IPS-20b (cell line): ENCODE measurements around the gene CGNL1.

Source experiments
- H3K27ac ChIP-seq: one replicate; pipeline ENCODE4 v1.5.1; 2013; ENCODE audit warnings: low read length
- H3K27me3 ChIP-seq: 2 replicates; pipeline ENCODE4 v1.6.1; 2013; ENCODE audit warnings: mild to moderate bottlenecking, low read length, inconsistent platforms; ENCODE audit not compliant: insufficient read depth
- H3K36me3 ChIP-seq: 2 replicates; pipeline ENCODE4 v1.6.1; 2013; ENCODE audit warnings: low read depth, mild to moderate bottlenecking, inconsistent platforms, low read length, moderate library complexity; ENCODE audit not compliant: insufficient read depth
- H3K4me1 ChIP-seq: 2 replicates; pipeline ENCODE4 v1.6.1; 2013; ENCODE audit warnings: mild to moderate bottlenecking, control low read depth, inconsistent platforms, low read length, moderate library complexity; ENCODE audit not compliant: insufficient read depth
- H3K4me3 ChIP-seq: 2 replicates; pipeline ENCODE4 v1.5.1; 2013; ENCODE audit warnings: mild to moderate bottlenecking, low read length, inconsistent platforms
- H3K9ac ChIP-seq: 2 replicates; pipeline ENCODE4 v1.6.1; 2013; ENCODE audit warnings: low read depth, mild to moderate bottlenecking, inconsistent platforms, low read length, moderate library complexity
- H3K9me3 ChIP-seq: 2 replicates; pipeline ENCODE4 v1.6.1; 2013; ENCODE audit warnings: mild to moderate bottlenecking, low read depth, low read length, inconsistent platforms; ENCODE audit not compliant: insufficient read depth

Gene CGNL1

DNA sequence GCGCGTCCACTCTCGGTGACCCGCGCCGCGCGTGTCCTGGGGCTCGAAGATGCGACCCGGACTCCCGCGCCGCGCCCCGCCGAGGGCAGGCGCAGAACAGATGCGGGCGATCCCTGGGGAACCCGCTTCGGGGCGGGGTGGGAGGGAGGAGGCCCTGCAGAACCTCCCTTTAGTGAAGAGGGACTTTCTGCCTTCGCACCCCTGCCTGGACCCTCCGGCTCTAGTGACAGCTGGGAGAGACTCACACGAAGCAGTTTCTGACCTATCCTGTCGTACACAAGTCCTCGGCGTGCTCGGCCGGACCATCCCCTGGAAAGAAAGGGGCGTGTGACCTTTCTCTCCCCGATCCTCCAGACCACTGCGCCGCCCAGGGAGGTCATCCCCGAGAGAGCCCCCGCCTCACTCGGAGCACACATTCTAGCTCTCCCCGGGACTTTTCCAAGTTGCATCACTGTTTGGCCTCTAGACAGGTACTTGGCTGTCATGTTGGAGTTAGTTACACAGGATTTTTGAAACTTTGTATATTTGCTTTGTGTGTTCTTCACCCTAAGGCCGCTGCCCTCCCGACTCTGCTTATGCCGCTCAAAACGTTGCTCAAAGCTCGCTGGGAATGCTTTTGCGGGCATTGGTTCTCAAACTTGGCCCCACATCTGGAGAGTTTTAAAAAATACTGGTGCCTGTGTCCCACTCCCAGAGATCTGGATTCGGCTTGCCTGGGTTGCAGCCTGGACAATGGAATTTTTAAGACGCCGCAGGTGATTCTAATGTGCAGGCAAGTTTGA lies 582 bp downstream of the CGNL1 start:
- Histone ChIP-seq H3K27ac (no peak overlapping the region), H3K9ac (peak overlapping the region; percentile 13; the same call in 1 of the 2 replicates), H3K9me3 (no peaks in the 10 kb centered on the region), H3K27me3 (peaks cover 34% of the 10 kb centered on the region), H3K4me1 (peaks cover 13% of the 10 kb centered on the region), H3K36me3 (no peaks in the 10 kb centered on the region), H3K4me3 (peak overlapping the region; percentile 74)

DNA sequence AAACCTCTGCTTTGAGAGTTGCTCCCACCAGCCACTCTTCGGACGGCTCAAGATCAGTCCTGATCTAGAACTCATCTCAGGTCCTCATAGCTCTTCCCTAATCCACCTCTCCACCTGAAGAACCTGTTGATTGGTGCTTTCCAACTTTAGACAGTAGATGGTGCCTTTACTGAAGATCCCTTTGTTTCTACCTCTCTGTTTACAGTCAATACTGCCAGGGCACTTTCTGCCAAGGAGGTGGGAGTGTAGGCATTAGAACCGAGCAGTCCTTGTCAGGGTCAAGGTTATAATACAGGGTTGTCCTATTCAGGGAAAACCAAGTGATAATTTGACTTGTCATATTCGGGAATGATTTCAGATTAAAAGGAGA lies 1.2 kb downstream of the CGNL1 start:
- Histone ChIP-seq H3K27ac (no peak overlapping the region), H3K9ac (no peak overlapping the region), H3K36me3 (no peaks in the 10 kb centered on the region), H3K4me3 (peak overlapping the region; percentile 74; the same call in 1 of the 2 replicates), H3K4me1 (peaks cover 17% of the 10 kb centered on the region), H3K9me3 (no peaks in the 10 kb centered on the region), H3K27me3 (peaks cover 34% of the 10 kb centered on the region)

DNA sequence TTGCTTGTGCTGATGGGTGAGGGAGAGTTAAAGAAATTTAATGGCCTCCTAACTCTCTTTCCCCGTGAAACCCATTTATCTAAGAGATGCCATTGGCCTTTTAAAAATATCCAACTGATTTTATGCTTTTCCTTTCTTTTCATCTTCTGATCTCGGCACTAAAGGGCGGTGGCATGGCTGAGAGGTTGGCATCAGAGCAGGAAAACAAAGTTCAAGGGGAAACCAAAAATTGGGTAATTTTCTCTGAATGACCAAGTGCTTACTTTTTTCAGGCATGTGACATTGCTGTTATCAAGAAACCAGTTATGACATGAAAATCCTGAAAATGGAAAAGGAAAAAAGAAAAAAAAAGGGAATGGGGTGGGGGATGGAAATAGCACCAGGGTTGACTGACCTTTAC lies 3.2 kb downstream of the CGNL1 start:
- Histone ChIP-seq H3K36me3 (no peaks in the 10 kb centered on the region), H3K4me1 (peaks cover 23% of the 10 kb centered on the region), H3K27me3 (peaks cover 26% of the 10 kb centered on the region), H3K9me3 (no peaks in the 10 kb centered on the region), H3K4me3 (no peak overlapping the region), H3K27ac (no peak overlapping the region), H3K9ac (0 out of 2 replicates have a peak overlapping the region, but pooled peaks have one; percentile 4)

DNA sequence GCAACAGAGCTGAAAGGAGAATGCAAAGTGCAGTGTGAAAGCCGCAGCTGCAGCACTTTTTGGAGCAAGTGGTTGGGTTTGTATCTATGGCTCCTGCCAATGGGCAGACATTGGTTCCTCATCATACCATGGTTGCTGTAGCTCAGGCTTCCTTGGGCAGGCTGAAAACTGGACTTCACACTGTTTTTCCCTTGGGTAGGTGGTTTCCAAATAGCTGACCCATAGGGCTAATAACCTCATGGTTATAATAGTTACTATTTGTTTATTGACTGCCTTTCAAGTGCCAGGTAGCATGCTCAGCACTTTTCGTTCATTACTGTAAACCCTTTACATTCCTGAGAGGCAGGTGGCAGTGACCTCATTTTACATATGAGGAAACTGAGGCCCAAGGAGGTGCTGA lies 4.5 kb downstream of the CGNL1 start:
- H3K9ac ChIP-seq: no peak overlapping the region
- no peak overlapping the region for H3K27ac ChIP-seq
- H3K4me3 ChIP-seq: no peak overlapping the region
- H3K36me3 ChIP-seq: no peaks in the 10 kb centered on the region
- peaks cover 31% of the 10 kb centered on the region for H3K4me1 ChIP-seq
- H3K27me3 ChIP-seq: peaks cover 13% of the 10 kb centered on the region
- H3K9me3 ChIP-seq: no peaks in the 10 kb centered on the region

DNA sequence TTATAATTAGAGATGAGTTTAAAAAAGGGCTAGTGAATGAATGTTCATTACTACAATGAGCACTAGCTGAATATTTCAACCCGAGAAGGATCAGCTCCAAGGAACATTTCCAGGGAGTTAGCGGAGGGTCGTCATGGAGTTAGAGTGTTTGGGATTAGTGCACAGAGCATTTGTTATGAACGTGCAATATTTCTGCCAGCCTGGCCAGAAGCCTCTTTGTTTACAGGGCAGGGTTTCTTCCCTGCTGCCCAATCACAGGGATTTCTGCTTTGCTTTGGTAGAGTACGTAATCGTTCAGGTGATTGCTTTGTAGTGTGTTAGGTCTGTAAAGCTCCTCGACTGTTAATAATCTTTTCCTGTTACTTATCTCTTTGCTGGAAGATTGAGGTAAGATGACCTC lies 5.9 kb downstream of the CGNL1 start:
- H3K9ac ChIP-seq: peak overlapping the region; percentile 33; the same call in 1 of the 2 replicates
- peaks cover 42% of the 10 kb centered on the region for H3K4me1 ChIP-seq
- H3K36me3 ChIP-seq: no peaks in the 10 kb centered on the region
- no peak overlapping the region for H3K4me3 ChIP-seq
- no peaks in the 10 kb centered on the region for H3K9me3 ChIP-seq
- peaks cover 5% of the 10 kb centered on the region; the same call in 1 of the 2 replicates for H3K27me3 ChIP-seq
- peak overlapping the region; percentile 22 for H3K27ac ChIP-seq

DNA sequence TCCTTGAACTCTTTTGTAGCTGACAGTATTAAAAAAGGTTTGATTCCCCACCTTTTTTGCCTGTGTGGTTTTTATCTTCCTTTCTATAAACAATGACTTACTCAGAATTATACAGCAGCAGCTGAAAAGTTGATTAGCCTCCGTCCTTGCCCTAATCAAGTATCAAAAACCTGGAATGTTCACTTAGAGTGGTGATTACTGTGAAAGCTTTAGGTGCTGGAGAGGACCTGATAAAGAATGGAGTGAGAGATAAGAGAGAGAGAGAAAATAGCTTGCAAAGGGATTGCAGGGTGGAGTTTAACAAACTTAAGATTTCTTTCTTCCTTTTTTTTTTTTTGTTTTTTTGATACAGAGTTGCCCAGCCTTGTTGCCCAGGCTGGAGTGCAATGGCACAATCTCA lies 6.7 kb downstream of the CGNL1 start:
- Histone ChIP-seq H3K27me3 (no peaks in the 10 kb centered on the region; the same call in 1 of the 2 replicates), H3K36me3 (no peaks in the 10 kb centered on the region), H3K4me3 (no peak overlapping the region), H3K27ac (no peak overlapping the region), H3K4me1 (peaks cover 49% of the 10 kb centered on the region), H3K9ac (no peak overlapping the region; the same call in 1 of the 2 replicates), H3K9me3 (no peaks in the 10 kb centered on the region)

DNA sequence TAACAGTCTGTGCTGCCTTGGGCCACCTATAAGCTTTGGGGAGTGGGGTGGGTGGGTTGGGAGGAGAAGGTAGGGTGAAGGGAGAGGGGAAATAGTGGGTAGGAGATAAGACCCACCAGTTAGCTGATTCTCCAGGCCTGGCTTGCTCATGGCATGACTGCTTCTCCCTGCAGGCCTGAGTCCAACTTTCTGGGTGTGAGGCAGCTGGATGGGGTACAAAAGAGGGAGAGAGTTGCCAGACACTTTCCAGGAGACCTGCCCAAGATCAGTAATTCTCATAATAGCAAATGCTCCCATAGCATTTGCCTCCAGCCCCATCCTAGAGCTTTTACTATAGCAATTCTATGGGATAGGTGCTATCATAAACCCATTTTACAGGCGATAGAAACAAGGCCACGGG lies 7.7 kb downstream of the CGNL1 start:
- Histone ChIP-seq H3K36me3 (no peaks in the 10 kb centered on the region), H3K9me3 (no peaks in the 10 kb centered on the region), H3K4me3 (no peak overlapping the region), H3K27ac (no peak overlapping the region), H3K9ac (no peak overlapping the region), H3K4me1 (peaks cover 58% of the 10 kb centered on the region), H3K27me3 (no peaks in the 10 kb centered on the region)

DNA sequence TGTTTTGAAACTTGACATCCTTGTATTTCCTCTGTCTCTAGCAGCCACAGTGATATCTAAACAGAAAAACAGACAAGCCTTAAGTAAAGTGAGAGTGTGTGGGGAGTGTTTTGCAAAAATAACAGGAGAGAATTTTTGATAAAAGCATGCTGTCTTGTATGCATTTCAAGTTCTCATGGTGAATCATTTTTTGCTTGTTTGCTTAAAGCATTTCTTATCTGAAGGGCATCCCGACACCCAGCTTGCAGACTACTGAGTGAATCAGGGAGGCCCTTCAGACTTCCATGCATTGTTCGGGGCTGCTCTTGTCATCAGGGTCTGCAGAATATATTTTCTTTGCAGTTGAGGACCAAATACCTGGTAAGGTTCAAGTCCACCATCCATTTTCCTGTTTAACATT lies 8.5 kb downstream of the CGNL1 start:
- Histone ChIP-seq H3K27me3 (no peaks in the 10 kb centered on the region), H3K4me3 (no peak overlapping the region), H3K9me3 (no peaks in the 10 kb centered on the region), H3K4me1 (peaks cover 59% of the 10 kb centered on the region), H3K9ac (0 out of 2 replicates have a peak overlapping the region, but pooled peaks have one; percentile 18), H3K36me3 (no peaks in the 10 kb centered on the region), H3K27ac (peak overlapping the region; percentile 19)

DNA sequence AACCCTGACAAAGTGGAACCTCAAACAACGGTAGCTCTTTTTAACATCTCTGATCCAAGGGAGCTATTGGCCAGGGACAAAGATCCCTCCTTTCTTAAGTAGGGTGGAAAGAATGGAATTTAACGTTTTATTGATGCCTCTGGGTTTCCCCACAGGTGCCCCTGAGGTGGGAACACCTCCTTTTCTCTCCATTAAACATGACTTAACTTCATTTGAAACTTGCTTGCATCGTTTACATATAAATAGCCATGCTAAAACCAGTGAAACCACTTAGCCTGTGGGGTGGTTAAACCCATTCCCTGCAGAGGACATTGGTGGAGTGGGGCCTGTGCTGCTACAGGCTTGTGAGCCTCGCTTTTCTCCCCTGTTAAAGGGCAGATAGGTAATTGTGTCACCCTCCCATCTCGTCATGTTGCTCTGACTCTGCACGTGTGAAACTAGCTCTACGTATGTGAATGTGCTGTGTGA lies 9.7 kb downstream of the CGNL1 start:
- H3K9me3 ChIP-seq: no peaks in the 10 kb centered on the region
- H3K36me3 ChIP-seq: no peaks in the 10 kb centered on the region
- peaks cover 64% of the 10 kb centered on the region for H3K4me1 ChIP-seq
- no peaks in the 10 kb centered on the region for H3K27me3 ChIP-seq
- peak overlapping the region; percentile 81 for H3K27ac ChIP-seq
- peak overlapping the region; percentile 73 for H3K4me3 ChIP-seq
- peak overlapping the region; percentile 85 for H3K9ac ChIP-seq

DNA sequence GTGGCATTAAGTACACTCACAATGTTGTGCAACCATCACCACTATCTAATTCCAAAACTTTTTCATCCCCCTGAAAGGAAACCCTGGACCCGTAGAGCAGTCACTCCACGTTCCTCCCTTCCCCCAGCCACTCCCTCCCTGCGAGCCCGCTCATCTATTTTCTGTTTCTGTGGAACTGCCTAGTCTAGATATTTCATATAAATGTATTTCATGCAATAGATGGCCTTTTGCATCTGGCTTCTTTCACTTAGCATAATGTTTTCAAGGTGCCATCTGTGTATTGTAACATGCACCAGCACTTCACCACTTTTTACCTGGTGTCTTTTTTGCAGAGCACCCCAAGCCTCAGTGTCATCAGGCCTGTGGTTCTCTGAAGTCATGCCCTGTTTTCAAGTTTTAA lies 10.7 kb downstream of the CGNL1 start:
- peaks cover 61% of the 10 kb centered on the region for H3K4me1 ChIP-seq
- no peaks in the 10 kb centered on the region for H3K27me3 ChIP-seq
- H3K4me3 ChIP-seq: peak overlapping the region; percentile 73
- H3K36me3 ChIP-seq: no peaks in the 10 kb centered on the region
- H3K9ac ChIP-seq: peak overlapping the region; percentile 85; the same call in 1 of the 2 replicates
- peak overlapping the region; percentile 81 for H3K27ac ChIP-seq
- H3K9me3 ChIP-seq: no peaks in the 10 kb centered on the region

DNA sequence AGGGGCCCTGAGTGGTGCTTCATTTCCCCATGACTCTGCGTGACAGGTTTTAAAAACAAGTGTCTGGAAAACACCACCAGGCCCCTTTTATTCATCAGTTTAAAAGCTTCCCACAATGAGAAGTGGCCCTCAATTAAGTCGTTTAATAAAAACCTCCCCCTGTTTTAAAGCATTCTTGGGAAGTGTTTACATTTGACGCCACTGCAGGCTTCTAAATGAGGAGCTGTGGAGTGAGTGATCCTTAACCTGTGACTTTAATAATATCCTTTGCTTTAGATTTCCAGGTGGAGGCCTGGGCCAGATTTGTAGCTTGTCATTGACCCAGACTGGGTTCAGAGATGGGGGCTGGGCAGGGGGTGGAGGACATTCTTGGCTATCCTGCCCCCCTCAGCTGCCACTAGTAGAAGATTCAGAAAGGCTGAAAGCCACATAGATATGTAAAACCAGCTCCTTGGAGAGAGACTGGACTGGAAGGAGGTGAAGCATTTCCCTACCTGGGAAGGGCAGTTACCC lies 11.3 kb downstream of the CGNL1 start:
- Histone ChIP-seq H3K36me3 (no peaks in the 10 kb centered on the region), H3K27ac (peak overlapping the region; percentile 81), H3K4me3 (peak overlapping the region; percentile 73), H3K9me3 (no peaks in the 10 kb centered on the region), H3K4me1 (peaks cover 54% of the 10 kb centered on the region), H3K27me3 (no peaks in the 10 kb centered on the region), H3K9ac (peak overlapping the region; percentile 85)

DNA sequence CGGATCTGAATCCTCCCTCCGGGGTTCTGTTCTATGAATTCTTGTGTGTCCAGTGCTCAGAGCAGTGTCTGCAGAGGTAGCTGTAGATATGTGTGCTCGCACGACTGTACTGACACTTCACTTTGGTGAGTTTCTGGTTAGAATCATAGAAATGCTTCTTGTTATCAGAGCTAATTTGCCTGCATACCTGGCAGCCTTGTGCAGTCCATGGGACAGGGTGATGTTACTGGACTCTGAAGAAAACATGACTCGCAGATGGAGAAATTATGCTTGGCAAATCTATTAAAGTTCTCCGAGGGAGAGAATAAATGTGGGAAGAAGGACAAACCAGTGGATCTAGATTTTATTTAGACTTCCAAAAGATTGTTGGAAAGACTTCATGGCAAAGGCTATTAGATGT lies 12.2 kb downstream of the CGNL1 start:
- peak overlapping the region; percentile 85 for H3K9ac ChIP-seq
- peak overlapping the region; percentile 81 for H3K27ac ChIP-seq
- H3K27me3 ChIP-seq: no peaks in the 10 kb centered on the region
- H3K36me3 ChIP-seq: 0 out of 2 replicates have a peak, but pooled peaks cover 3% of the 10 kb centered on the region
- no peaks in the 10 kb centered on the region for H3K9me3 ChIP-seq
- peaks cover 50% of the 10 kb centered on the region for H3K4me1 ChIP-seq
- H3K4me3 ChIP-seq: peak overlapping the region; percentile 73
